Hematopoietic multipotent progenitor cell treated with erythropoietin and hydrocortisone succinate and interleukin-3 and kit ligand, for 15 days (in vitro differentiated cells): ENCODE data around the gene DNASE1.
"Not testable (repeated sequence)": the region's sequence is repeated elsewhere in the genome, so short reads cannot be mapped to it uniquely, and the experiment has no call there.

Source experiments
- DNase-seq: peaks from one replicate; pipeline ENCODE4 v3.0.0-alpha.2; 2015; ENCODE audit warnings: low spot score

DNASE1 gene

GRCh38 chr16:3654249-3654991, at the start of gene DNASE1:
DNASE1 (plus strand) TSS chr16:3654691; CDS start chr16:3655374, 683 bp downstream.
- DNase-seq: peak; percentile 72

DNA sequence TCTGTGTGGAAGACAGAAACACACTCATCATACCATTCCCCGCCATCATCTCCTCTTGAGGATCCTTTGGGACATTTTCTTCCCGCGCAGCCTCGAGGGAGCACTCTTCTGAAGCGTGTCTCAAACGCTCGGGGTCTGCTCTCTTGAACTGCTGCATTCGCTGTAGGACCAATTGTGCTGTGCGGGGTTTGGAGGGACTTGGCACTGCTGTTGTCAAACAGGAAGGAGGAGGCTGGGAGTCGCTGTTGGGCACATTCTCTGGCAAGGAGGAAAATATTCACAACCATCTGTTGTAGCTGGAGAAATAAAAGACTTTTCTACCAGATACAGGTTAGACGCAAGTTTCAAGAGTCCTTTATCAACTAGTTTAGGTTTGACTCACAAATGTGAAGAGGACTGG, 48.0 kb upstream of the DNASE1 start:
- no peak for DNase-seq

DNA sequence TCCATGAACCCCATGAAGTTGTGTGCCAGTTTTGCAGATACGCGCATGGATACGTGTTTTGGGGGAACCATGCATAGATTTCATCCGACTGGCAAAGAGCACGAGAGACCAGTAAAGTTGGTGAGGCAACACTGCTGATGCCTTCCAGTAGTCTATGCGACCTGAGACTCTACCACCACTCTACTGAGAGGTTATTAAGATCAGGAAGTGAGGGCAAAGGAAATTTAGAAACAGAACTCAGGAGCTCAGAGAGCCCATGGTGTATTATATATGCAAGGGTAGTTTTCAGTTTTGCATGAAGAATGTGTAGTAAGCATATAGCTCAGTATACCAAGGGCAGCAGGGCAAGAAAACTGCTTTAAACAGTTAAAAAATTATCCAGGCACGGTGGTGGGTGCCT, 47.3 kb upstream of the DNASE1 start:
- DNase-seq: no peak

- DNase-seq: no peak
Measured at GRCh38 chr16:3607634-3608033, 46.9 kb upstream of the DNASE1 start.

DNA sequence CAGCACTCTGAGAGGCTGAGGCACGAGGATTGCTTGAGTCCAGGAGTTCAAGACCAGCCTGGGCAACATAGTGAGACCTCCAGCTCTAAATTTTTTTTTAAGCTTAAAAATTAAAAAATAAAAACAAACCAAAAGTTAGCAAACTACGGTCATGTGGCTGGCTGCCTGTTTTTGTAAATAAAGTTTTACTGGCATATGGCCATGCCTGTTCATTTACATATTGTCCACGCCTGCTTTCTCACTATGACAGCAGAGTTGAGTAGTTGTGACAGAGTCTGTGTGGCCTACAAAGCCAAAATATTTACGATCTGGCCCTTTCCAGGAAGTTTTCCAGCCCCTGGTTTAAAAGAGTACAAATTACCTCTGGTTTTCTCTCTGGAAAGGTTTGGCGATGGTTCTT, 46.4 kb upstream of the DNASE1 start:
- peak; percentile 46 for DNase-seq

GRCh38 chr16:3608976-3609375, 45.5 kb upstream of the DNASE1 start:
- DNase-seq: not testable (repeated sequence)

GRCh38 chr16:3609895-3610697, 44.4 kb upstream of the DNASE1 start:
- no peak for DNase-seq

DNA sequence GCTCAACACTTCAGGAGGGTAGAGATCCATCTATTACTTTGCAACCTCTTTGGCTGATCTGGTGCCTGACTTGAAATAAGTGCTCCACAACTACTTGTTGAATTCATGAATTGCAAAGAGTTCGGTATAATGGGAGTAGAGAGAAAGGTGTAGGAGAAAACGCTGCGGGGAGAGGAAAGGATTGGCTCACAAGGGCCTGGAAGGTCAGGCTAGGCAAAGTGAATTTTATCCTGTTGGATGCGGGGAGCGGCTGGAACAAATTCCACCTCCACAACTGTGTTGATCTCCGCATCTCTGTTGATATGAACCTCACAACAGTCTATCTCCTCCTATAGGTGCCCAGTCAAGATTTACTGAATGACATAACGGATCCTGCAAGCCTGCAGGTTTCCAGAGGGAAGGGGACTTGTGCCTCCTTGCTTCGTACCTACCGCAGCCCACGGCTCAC, 43.8 kb upstream of the DNASE1 start:
- peak; percentile 32 for DNase-seq

DNA sequence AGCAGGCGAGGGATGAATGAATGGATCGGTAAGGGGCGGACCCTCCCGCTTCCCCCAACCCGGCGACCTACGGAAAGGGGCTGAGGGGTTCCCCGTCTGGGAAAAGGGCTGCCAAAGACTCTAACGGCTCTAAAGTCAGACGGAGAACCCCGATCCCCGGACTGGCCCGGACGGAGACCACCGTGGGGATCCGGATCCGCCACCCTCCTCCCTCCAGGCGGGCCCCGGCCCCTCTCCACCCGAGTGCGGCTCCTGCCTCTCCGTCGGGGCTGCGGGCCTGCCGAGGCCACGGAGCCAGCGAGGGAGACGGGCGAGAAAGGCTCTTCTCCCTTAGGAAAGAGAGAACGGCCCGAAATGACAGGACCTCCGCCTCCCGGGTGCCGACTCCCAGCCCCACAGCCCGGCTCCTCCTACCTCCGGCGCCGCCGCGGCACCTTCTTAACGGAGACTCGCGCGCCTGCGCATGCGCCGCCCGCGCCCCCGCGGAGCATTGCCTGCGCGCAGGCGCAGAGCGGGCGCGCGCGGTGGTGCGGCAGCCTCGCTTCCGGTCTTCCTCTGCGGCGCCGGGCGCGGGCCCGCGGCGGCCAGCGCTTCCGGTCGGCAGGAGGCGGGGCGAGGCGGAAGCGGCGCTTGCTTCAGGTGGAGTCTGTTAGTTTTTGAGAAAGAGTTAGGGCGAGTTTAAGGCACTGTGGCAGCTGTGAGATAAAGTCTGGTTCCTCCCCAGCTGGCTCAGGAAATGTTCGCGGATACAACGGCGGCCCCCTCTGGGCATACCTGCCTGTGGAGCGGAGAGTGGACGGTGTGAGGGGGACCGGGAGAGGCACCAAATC, 43.1 kb upstream of the DNASE1 start, which contains the start of gene SLX4:
Gene SLX4, minus strand, starts transcription at position 461 of the 830 bp plus-strand sequence. CDS start 2,642 bp downstream, outside the sequence.
- peak; percentile 96 for DNase-seq

DNA sequence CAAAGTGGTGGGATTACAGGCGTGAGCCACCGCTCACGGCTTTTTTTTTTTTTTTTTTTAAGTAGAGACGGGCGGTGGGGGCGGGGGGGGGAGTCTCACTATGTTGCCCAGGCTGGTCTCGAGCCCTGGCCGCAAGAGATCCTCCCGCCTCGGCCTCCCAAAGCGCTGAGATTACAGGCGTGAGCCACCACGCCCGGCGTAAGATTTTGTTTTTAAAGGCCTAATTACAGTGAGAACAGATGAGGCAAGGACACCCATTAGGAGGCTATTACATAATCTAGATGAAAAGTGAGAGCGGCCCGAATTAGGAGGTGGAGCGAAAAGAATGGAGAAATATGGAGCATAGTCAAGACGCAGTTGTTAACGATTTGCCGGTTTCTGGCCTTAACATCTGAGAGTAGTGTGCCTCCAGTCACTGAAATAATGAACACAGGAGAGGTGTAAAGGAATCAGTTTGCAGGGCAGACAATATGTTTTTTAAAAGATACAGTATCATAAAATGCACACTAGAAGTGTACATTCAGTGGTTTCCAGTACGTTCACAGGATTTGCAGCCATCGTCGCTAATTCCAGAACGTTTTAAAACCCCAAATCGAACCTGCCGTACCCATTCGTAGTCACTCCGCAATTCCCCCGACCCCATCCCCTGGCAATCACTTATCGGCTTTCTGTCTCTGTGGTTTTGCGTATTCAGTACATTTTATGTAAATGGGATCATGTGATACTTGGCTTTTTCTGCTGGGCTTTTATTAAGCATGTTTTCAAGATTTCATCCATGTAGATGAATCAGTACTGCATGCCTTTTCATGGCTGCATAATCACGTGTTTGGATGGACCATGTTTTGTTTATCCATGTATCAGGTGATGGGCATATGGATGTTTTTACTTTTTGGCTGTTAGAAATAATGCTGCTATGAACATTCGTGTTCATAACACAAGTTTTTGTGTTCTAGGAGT, 41.7 kb upstream of the DNASE1 start:
- no peak for DNase-seq

DNA sequence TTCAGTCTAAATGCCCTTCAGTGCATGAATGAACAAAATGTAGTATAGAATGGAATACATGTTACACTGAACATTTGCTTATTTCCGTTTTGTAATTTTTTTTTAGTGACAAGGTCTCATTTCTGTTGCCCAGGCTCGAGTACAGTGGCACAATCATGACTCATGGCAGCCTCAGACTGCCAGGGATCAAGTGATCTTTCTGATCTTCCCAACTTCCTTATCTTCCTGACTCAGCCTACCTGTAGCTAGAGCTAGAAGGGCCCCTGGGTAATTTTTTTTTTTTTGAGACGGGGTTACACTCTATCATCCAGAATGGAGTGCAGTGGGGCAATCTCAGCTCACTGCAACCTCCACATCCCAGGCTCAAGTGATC, 35.7 kb upstream of the DNASE1 start:
- no peak for DNase-seq

- DNase-seq: no peak
Measured at GRCh38 chr16:3623642-3624041, 30.8 kb upstream of the DNASE1 start.

- no peak for DNase-seq
Measured at GRCh38 chr16:3625331-3625730, 29.2 kb upstream of the DNASE1 start.

- no peak for DNase-seq
Measured at GRCh38 chr16:3625911-3626732, 28.4 kb upstream of the DNASE1 start.

- DNase-seq: no peak
Measured at GRCh38 chr16:3637371-3637923, 17.0 kb upstream of the DNASE1 start.

DNA sequence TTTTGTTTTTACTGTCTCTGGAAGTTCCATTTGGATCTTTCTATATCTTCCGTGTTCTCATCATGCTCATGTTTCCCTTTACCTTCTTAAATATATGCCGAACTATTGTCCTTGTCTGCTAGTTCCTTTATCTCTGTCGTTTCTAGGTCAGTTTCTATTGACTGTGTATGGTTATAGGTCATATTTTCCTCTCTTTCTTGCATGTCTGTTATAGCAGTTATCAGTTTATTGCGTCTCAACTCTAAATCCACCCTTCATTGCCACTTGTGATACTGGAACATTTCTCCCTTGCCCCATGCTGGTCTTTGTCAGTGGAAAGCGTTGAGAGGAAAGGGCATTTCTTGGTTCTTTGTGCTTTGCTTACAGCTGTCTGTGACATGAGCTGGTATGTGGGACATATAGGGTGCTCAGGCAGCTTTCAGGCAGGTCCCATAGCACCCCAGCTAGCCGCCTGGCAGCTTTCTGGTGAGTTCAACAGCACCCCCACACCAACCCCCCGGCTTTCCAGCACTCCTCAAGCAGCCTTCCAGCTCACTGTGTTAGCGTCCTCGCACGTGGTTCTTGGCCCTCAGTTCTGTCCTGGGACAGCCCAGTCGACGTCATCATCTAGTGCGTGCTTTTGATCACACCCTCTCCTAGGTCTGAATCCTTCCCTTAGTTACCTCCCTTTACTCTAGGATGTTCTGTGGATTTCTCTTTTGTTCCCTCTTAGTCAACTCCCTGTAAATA, 15.4 kb upstream of the DNASE1 start:
- no peak for DNase-seq

DNA sequence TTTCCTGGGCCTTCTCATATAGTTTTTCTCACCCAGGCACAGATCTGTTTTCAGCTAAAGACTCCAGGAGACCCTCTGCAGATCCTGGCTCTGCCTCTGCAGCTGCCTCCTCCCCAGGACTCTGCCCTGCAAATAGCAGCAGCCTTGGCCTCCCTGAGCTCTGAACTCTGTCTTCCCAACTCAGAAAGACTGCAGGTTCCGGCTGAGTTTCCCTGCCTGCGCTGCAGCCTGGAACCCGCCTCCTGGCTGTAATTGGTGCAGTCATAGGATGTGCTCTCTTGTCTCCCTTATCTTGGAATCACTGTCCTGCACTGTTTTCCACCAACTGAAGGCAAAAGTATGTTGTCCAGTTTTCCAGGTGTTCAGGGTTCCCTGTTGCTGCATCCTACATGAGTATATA, 14.3 kb upstream of the DNASE1 start:
- no peak for DNase-seq

- no peak for DNase-seq
Measured at GRCh38 chr16:3640632-3641501, 13.6 kb upstream of the DNASE1 start.
